ENCODE results near the gene PPP1R9B. TPM values are rescaled to one million over a fixed set of nuclear protein-coding genes. Genes with fewer than 3 reads are reported as not detected.

PPP1R9B gene
- total and polyA plus RNA-seq, 2 of the 8 experiments (the other 6 are each of a cell fraction or from before 2014, with no cell fraction given), result 5.2 to 13.1 TPM

DNA sequence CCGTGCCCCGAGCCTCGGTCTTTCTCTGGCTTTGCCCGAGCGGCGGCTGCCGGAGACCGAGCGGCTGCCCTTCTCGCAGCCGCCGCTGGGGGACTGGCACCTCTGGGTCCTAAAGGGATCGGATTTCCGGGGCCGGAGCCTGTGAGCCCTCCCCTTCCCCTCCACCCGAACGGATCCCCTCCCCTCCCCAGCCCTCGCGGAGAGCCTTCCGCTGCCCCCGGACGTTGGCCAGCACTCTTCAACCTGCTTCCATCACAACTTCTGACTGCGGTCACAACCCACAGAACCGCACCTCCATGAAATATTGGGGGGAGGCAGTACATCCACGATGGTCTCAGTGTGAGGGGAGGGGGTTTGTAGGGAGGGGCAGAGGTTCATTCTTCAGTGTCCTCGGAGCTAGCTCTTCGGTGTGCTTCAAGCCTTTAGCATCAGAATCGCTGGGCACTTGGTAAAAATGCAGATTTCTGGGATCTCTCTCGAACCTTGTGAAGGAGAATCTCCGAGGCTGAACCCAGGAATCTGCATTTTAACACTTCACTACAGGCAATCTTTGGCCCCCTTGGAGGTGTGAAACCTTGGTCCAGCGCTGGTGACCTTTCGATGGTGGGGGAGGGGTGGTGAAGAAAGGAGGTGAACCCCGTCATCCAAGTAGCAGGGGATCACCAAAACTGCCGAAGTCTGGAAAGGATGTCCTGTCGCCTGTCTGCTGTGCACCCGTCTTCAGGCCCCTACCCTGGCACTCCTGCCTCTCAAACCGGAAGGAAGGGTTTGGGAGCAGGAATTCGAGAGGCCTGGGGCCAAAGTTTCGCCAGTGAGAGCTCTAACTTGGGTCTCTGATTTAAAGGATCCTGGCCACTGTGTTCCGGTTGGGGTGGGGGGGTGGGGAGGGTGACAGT lies 812 bp upstream of the PPP1R9B start (continued):
- TF ChIP-seq RXRA (IDR thresholded peaks at IDR 0.05; ENCODE audit: insufficient read depth, low read depth, low read length) (no peak), CEBPB (IDR thresholded peaks at IDR 0.05; ENCODE audit: low read depth, low read length) (no peak), POLR2A (IDR thresholded peaks at IDR 0.05; ENCODE audit: control extremely low read depth in 1 of 2, low read depth in 2 of 2, low read length in 2 of 2) (no peak), POLR2AphosphoS5 (IDR thresholded peaks at IDR 0.05; ENCODE audit: low read depth, low read length) (no peak), TCF12 (IDR thresholded peaks at IDR 0.05; ENCODE audit: low read depth, low read length) (no peak), KDM1A (IDR thresholded peaks at IDR 0.05; ENCODE audit: borderline replicate concordance, low read length) (peak; percentile 82; the same call in 1 of the 2 replicates), RBBP5 (IDR thresholded peaks at IDR 0.05; ENCODE audit: borderline replicate concordance, low read depth, low read length) (no peak), CTBP2 (IDR thresholded peaks at IDR 0.05; ENCODE audit: borderline replicate concordance, insufficient read depth, insufficient read length, low read length) (no peak), SP1 (IDR thresholded peaks at IDR 0.05; ENCODE audit: low read depth, low read length) (peak; percentile 70; the same call in 1 of the 2 replicates), RNF2 (IDR thresholded peaks at IDR 0.05; ENCODE audit: borderline replicate concordance, low read depth, low read length, missing control alignments, poor library complexity, severe bottlenecking) (no peak), SUZ12 (IDR thresholded peaks at IDR 0.05; ENCODE audit: low read length) (no peak), KDM4A (IDR thresholded peaks at IDR 0.05; ENCODE audit: low read depth, low read length, severe bottlenecking) (peak; percentile 31), HDAC6 (IDR thresholded peaks at IDR 0.05; ENCODE audit: low read depth, low read length) (no peak), HDAC2 (IDR thresholded peaks at IDR 0.05; ENCODE audit: borderline replicate concordance in 1 of 2, low read depth in 2 of 2, low read length in 2 of 2) (peak in 1 of 2 experiments; percentile 33; a peak in 1 of 4 replicates), SP4 (IDR thresholded peaks at IDR 0.05; ENCODE audit: low read length) (no peak), YY1 (IDR thresholded peaks at IDR 0.05; ENCODE audit: low read depth, low read length) (no peak), BCL11A (IDR thresholded peaks at IDR 0.05; ENCODE audit: low read depth in 2 of 2, low read length in 2 of 2) (no peak), CREB1 (IDR thresholded peaks at IDR 0.05) (0 out of 2 replicates have a peak, but pooled peaks have one; percentile 5), TAF7 (optimal IDR thresholded peaks at IDR 0.05; ENCODE audit: borderline replicate concordance, low read depth, low read length) (no peak)
- TF ChIP-seq, protein P1, sequence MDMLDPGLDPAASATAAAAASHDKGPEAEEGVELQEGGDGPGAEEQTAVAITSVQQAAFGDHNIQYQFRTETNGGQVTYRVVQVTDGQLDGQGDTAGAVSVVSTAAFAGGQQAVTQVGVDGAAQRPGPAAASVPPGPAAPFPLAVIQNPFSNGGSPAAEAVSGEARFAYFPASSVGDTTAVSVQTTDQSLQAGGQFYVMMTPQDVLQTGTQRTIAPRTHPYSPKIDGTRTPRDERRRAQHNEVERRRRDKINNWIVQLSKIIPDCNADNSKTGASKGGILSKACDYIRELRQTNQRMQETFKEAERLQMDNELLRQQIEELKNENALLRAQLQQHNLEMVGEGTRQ (IDR thresholded peaks at IDR 0.05; ENCODE audit: low read length), result no peak
- TF ChIP-seq, protein P2, sequence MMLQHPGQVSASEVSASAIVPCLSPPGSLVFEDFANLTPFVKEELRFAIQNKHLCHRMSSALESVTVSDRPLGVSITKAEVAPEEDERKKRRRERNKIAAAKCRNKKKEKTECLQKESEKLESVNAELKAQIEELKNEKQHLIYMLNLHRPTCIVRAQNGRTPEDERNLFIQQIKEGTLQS (IDR thresholded peaks at IDR 0.05; ENCODE audit: insufficient read depth, low read depth, low read length), result no peak
